Activated gamma-delta T cell treated with Interleukin-2 at 50 U/mL for 16 hours (primary cell): ENCODE measurements around the gene DCAF8.

ENCODE experiments used
- DNase-seq: peaks from one replicate; pipeline ENCODE4 v3.0.0-alpha.2; 2020

The DCAF8 gene

DNA sequence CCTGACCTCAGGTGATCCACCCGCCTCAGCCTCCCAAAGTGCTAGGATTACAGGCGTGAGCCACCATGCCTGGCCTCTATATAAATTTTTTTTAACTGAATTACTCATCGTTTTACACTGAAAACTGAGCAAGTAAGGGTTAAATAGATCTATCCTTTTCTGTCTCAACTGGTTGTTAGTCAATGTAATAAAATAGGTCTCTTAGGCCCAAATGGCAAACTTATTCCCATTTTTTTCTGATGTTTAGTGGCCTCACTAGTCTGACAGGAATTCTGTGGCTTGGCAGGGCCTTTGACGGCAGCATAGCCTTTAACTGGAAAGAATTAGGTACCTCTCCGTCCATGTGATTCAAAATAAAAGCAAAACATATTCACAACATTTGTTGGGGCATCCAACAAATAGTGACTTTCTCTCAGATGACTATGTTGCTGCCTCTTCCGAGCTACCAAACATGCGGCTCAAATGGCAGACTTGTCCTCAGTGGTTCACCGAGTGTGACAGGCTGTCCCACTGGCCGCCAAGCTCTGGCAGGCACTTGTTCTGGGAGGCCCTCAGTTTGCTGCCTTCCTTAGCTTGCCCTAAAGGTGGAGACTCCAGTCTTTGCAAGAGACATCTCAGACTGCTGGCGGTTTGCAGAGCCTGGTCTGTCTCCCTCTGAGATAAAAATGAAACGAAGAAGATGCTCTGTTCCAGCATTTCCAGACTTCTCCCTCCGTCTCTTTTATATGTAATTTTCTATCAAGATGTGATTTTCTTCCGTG lies 93.6 kb downstream of the DCAF8 start:
- DNase-seq, result no peak

GRCh38 chr1:160168016-160168415 lies 94.3 kb downstream of the DCAF8 start:
- DNase-seq, result no peak

DNA sequence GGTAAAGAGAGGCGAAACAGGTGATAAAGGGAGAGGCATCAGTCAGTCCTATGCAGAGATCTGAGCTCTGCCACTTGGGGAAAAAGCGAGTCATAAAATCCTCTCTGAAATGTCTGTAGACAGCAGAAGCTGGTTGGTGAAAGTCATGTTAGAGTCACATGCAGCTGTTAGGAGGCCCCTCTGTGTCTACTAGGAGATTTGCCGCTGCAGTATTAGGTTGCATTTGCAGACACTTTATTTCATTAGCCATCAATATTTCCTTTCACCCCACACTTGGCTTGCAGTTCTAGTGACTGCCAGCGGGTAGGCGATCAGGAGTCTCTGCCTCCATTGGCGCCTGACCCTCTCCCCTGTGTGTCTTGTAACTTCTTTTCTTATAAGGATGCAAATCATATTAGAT lies 94.8 kb downstream of the DCAF8 start:
- no peak for DNase-seq

DNA sequence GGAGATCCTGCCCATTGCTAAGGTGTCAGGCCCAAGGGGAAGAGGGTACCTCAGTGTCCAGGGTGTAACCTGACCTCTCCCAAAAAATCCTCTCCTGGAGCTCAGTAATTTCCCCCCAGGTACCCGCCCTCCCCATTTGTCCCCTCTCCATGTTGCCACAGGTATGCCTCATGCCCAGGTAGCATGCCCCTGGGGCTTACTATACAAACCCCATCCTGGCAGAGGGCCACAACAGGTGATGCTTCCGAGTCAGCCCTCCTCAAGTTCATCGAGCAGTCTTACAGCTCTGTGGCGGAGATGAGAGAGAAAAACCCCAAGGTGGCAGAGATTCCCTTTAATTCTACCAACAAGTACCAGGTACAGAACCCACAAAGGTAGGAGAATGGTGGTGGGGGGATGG lies 95.3 kb downstream of the DCAF8 start:
- DNase-seq, result no peak

GRCh38 chr1:160166166-160166868 lies 96.0 kb downstream of the DCAF8 start:
- DNase-seq, result no peak
